HepG2 (cell line): ENCODE measurements around the gene ZNF341. TPM values are rescaled to one million over a fixed set of nuclear protein-coding genes. Genes with fewer than 3 reads are reported as not detected.

ENCODE experiments used
- ATAC-seq: fragments of 200-7000 bp; cut with Tn5 transposase; 3 replicates; pipeline ENCODE4 v1.9.1; 2020; ENCODE audit warnings: mild to moderate bottlenecking, moderate library complexity
- BruUV-seq: library from RNA; stranded (reverse); fragments of 400-500 nt; replicated peaks from 2 replicates; lab custom pipeline; 2021; lab: Mats Ljungman, UMichigan
- CTCF ChIA-PET: fragments of 300-600 bp; formaldehyde crosslinking; extraction: SDS; loops from one replicate; lab custom pipeline; 2021; ENCODE audit warnings: low total read pairs, inconsistent platforms, low intra/inter-chr PET ratio; lab: Yijun Ruan, JAX
- POLR2A ChIA-PET: fragments of 350-600 bp; sonication (Branson Sonifier 250); formaldehyde crosslinking; loops from one replicate; lab custom pipeline; 2020; ENCODE audit warnings: antibody characterized with exemption, inconsistent platforms; lab: Yijun Ruan, JAX
- DNase-seq: peaks from one replicate; pipeline ENCODE4 v3.0.0-alpha.2; 2015; ENCODE audit warnings: low spot score
- FAIRE-seq: peaks from 3 replicates; lab custom pipeline; 2011; peaks lifted over from hg19 to GRCh38; lab: Jason Lieb, UNC
- H2AFZ ChIP-seq: one replicate; pipeline ENCODE4 v1.6.1; 2011; ENCODE audit warnings: low read length, inconsistent platforms
- H3K27ac ChIP-seq: fragments of 300-600 bp; 3 replicates; pipeline ENCODE4 v1.8.0; 2011; ENCODE audit warnings: mixed run types, mild to moderate bottlenecking, mixed read lengths, low read length, inconsistent platforms; ENCODE audit not compliant: insufficient read depth; ENCODE audit errors: extremely low read length
- H3K27me3 ChIP-seq, 2 experiments: fragments of 200-600 bp in 1 of 2; 2 replicates in 1 of 2; 3 replicates in 1 of 2; pipeline versions ENCODE4 v1.6.0 to v1.8.0; 2011; ENCODE audit warnings: low read length in 2 of 2, mild to moderate bottlenecking in 2 of 2, moderate library complexity in 2 of 2, inconsistent platforms in 1 of 2; ENCODE audit not compliant: insufficient read depth in 2 of 2, control insufficient read depth in 1 of 2
- H3K36me3 ChIP-seq, 2 experiments: fragments of 200-600 bp in 1 of 2; replicated peaks in 1 of 2; 2 replicates in 1 of 2; 3 replicates in 1 of 2; pipeline versions ENCODE4 v1.5.1 to v1.8.0; 2011; ENCODE audit warnings: low read length in 2 of 2, inconsistent platforms in 1 of 2; ENCODE audit not compliant: insufficient read depth in 2 of 2, control insufficient read depth in 1 of 2
- H3K4me1 ChIP-seq: 2 replicates; pipeline ENCODE4 v1.5.1; 2012; ENCODE audit warnings: low read length, inconsistent platforms; ENCODE audit not compliant: insufficient read depth
- H3K4me2 ChIP-seq: 2 replicates; pipeline ENCODE4 v1.6.0; 2011; ENCODE audit warnings: low read depth, low read length, inconsistent platforms
- H3K4me3 ChIP-seq, 3 experiments: fragments of 200-600 bp in 1 of 3; sonication (generic), shearing (Covaris generic) in 1 of 3; replicated peaks in 1 of 3; 2 replicates each; pipeline ENCODE4 v1.5.1; 2011 to 2016; ENCODE audit warnings: low read length in 3 of 3, inconsistent platforms in 2 of 3, low read depth in 2 of 3, mild to moderate bottlenecking in 2 of 3, control low read depth in 1 of 3, mixed read lengths in 1 of 3; ENCODE audit not compliant: insufficient read depth in 1 of 3
- H3K79me2 ChIP-seq: one replicate; pipeline ENCODE4 v1.6.1; 2011; ENCODE audit warnings: low read length, inconsistent platforms; ENCODE audit not compliant: insufficient read depth
- H3K9ac ChIP-seq: 2 replicates; pipeline ENCODE4 v1.6.0; 2011; ENCODE audit warnings: mild to moderate bottlenecking, low read depth, low read length, inconsistent platforms; ENCODE audit not compliant: insufficient read depth
- H3K9me3 ChIP-seq: 2 replicates; pipeline ENCODE4 v1.5.1; 2012; ENCODE audit warnings: mild to moderate bottlenecking, low read length
- H4K20me1 ChIP-seq: 2 replicates; pipeline ENCODE4 v1.6.0; 2011; ENCODE audit warnings: inconsistent platforms, mild to moderate bottlenecking, low read length, moderate library complexity; ENCODE audit not compliant: insufficient read depth
- ARHGAP35 ChIP-seq: sonication (generic); formaldehyde crosslinking; IDR thresholded peaks from 2 replicates; pipeline ENCODE4 v1.9.0; 2022; ENCODE audit warnings: mild to moderate bottlenecking, inconsistent platforms, moderate library complexity, missing genetic modification reagents, borderline replicate concordance
- ELF3 ChIP-seq: IDR thresholded peaks from 2 replicates; pipeline ENCODE4 v1.6.1; 2016; ENCODE audit warnings: missing genetic modification reagents, missing compliant biosample characterization
- MATR3 ChIP-seq: sonication (generic); formaldehyde crosslinking; IDR thresholded peaks from 2 replicates; pipeline ENCODE4 v1.4.0; 2020; ENCODE audit warnings: missing genetic modification reagents
- NKX3-1 ChIP-seq: sonication (generic); formaldehyde crosslinking; IDR thresholded peaks from 2 replicates; pipeline ENCODE4 v1.5.0; 2020; ENCODE audit warnings: missing genetic modification reagents
- ZNF484 ChIP-seq: sonication (generic); formaldehyde crosslinking; IDR thresholded peaks from 2 replicates; pipeline ENCODE4 v1.5.1; 2020; ENCODE audit warnings: mild to moderate bottlenecking, low read depth, missing genetic modification reagents, borderline replicate concordance
- ZNF550 ChIP-seq: sonication (generic); formaldehyde crosslinking; IDR thresholded peaks from 2 replicates; pipeline ENCODE4 v1.4.0; 2020; ENCODE audit warnings: mild to moderate bottlenecking, missing genetic modification reagents, borderline replicate concordance
- ZSCAN22 ChIP-seq: sonication (generic); formaldehyde crosslinking; IDR thresholded peaks from 2 replicates; pipeline ENCODE4 v1.4.0; 2020; ENCODE audit warnings: mild to moderate bottlenecking, missing genetic modification reagents
- ZZZ3 ChIP-seq: sonication (generic); formaldehyde crosslinking; IDR thresholded peaks from 2 replicates; pipeline ENCODE4 v1.4.0; 2020; ENCODE audit warnings: missing genetic modification reagents, mild to moderate bottlenecking, borderline replicate concordance
- WGBS: methylation state at CpG from one replicate; pipeline ENCODE4 v1.1.6; 2017; ENCODE audit warnings: low lambda C conversion rate; 5-methylcytosine and 5-hydroxymethylcytosine counted together
- in situ Hi-C: cut with HindIII; loops from 2 replicates; pipeline ENCODE4 v1.10.0; 2017; ENCODE audit warnings: low pct_unique_long_range_greater_than_20kb; ENCODE audit not compliant: extremely low pct_ligation_motif_present
- intact Hi-C: fragments of 100-400 bp; cut with micrococcal nuclease; formaldehyde crosslinking; loops from one replicate; pipeline ENCODE4 v1.10.0; 2022; ENCODE audit not compliant: unreplicated experiment
- polyA plus RNA-seq, 8 experiments: library from polyadenylated mRNA; depleted of rRNA in 3 of 8; stranded (reverse) in 7 of 8; unstranded in 1 of 8; fragments of >200 nt; fragmentation: Illumina TruSeq in 4 of 8; extraction: Trizol in 4 of 8; gene quantifications; 2 replicates each; pipeline versions ENCODE4 v1.2.1 to v1.2.3, GENCODE V29; 2011 to 2016; ENCODE audit warnings: low read depth in 4 of 8, missing spikeins in 1 of 8, mixed read lengths in 1 of 8; ENCODE audit not compliant: insufficient read depth in 1 of 8
- total RNA-seq, 5 experiments: library from RNA; depleted of rRNA; stranded (reverse); fragments of >200 nt; fragmentation: Illumina TruSeq; extraction: Trizol; gene quantifications; 2 replicates each; pipeline ENCODE4 v1.2.3, GENCODE V29; 2016; ENCODE audit warnings: low read depth in 1 of 5
- TF ChIP-seq, protein P1 (sequence below): fragments of 450-650 bp; IDR thresholded peaks from 2 replicates; pipeline ENCODE4 v1.6.1; 2017
- TF ChIP-seq, protein P2 (sequence below): sonication (generic); formaldehyde crosslinking; IDR thresholded peaks from 2 replicates; pipeline ENCODE4 v1.5.0; 2020; ENCODE audit warnings: missing genetic modification reagents
- TF ChIP-seq, protein P3 (sequence below): sonication (generic); formaldehyde crosslinking; IDR thresholded peaks from one replicate; pipeline ENCODE4 v1.5.1; 2020; ENCODE audit warnings: mild to moderate bottlenecking, missing genetic modification reagents; ENCODE audit errors: not compliant biosample characterization
- TF ChIP-seq, protein P4 (sequence below): sonication (generic); formaldehyde crosslinking; IDR thresholded peaks from 2 replicates; pipeline ENCODE4 v1.4.0; 2020; ENCODE audit warnings: mild to moderate bottlenecking, missing genetic modification reagents

ZNF341 gene
- total and polyA plus RNA-seq, 2 of the 13 experiments (the other 11 are each of a cell fraction or from before 2014, with no cell fraction given), result 1.1 to 2.2 TPM

DNA sequence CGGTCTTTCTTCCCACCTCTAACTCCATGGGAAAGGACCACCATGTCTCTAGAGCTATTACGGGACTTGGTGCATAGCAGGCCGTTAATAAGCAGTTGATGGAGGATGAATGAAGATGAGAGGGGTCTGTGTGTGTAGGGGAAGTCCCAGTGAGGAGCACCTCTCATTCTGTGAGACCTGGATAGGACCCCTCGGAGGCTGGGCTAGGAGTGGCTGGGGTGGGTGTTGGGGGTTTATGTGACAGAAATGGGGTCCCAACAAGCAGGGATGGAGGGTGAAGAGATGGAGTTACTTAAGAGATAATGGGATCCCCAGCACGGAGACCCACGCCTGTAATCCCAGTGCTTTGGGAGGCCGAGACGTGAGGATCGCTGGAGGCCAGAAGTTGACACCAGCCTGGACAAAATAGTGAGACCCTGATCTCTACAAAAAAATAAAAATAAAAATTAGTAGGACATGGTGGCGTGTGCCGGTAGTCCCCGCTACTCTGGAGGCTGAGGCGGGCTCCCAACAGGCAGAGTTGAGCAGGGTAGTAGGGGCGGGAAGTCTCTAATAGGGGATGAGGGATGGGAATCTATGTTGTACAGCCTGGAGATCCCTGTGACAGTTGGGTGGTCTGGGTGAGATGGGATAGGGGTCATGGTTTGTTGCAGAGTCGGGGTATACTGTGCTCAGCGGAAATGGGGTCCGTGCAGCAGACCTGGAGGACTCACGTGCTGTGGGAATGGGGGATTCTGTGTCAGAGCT is 677 bp upstream of the ZNF341 start:
- Histone ChIP-seq H2AFZ (no peak overlapping the region), H3K36me3 (no peaks in the 10 kb centered on the region), H3K9me3 (peaks cover 10% of the 10 kb centered on the region), H4K20me1 (no peaks in the 10 kb centered on the region), H3K4me3 (peak overlapping the region in 2 of 3 experiments; percentile 48 to 64; a peak in 3 of 6 replicates), H3K9ac (peak overlapping the region; percentile 30; the same call in 1 of the 2 replicates), H3K27ac (peak overlapping the region; percentile 34), H3K27me3 (no peaks in the 10 kb centered on the region), H3K4me1 (peaks cover 40% of the 10 kb centered on the region), H3K4me2 (peak overlapping the region; percentile 70), H3K79me2 (no peaks in the 10 kb centered on the region)
- intact Hi-C loops (loop anchor here (5.0 to 10.0 kb wide), 2 partner anchors 59 to 286 kb away; partner anchors contain the start of genes NECAB3 and SNTA1), in situ Hi-C loops (no loop called here)
- CTCF ChIA-PET, result interaction anchor here (1.0 to 1.8 kb wide), 2 partner anchors 67 to 78 kb away, joined by 5 read pairs; no protein-coding TSS in a partner anchor
- BruUV-seq, result no TSS peak
- FAIRE-seq (no peak), ATAC-seq (no peak), DNase-seq (no peak)
- WGBS, result 93% methylated on average over 18 of the region's 18 CpGs
- POLR2A ChIA-PET, result interaction anchor here (1.2 to 3.7 kb wide), 2 partner anchors 9 to 46 kb away, joined by 5 to 12 read pairs; no protein-coding TSS in a partner anchor
- TF ChIP-seq ZNF484 (no peak), ZNF550 (CRISPR knock-in tag) (0 out of 2 replicates have a peak, but pooled peaks have one; percentile 71), ZZZ3 (CRISPR knock-in tag) (no peak), ELF3 (CRISPR knock-in tag) (no peak), MATR3 (CRISPR knock-in tag) (no peak), ARHGAP35 (CRISPR knock-in tag) (no peak), NKX3-1 (CRISPR knock-in tag) (no peak), ZSCAN22 (no peak)
- TF ChIP-seq, protein P1, sequence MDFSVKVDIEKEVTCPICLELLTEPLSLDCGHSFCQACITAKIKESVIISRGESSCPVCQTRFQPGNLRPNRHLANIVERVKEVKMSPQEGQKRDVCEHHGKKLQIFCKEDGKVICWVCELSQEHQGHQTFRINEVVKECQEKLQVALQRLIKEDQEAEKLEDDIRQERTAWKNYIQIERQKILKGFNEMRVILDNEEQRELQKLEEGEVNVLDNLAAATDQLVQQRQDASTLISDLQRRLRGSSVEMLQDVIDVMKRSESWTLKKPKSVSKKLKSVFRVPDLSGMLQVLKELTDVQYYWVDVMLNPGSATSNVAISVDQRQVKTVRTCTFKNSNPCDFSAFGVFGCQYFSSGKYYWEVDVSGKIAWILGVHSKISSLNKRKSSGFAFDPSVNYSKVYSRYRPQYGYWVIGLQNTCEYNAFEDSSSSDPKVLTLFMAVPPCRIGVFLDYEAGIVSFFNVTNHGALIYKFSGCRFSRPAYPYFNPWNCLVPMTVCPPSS, result no peak
- TF ChIP-seq, protein P2, sequence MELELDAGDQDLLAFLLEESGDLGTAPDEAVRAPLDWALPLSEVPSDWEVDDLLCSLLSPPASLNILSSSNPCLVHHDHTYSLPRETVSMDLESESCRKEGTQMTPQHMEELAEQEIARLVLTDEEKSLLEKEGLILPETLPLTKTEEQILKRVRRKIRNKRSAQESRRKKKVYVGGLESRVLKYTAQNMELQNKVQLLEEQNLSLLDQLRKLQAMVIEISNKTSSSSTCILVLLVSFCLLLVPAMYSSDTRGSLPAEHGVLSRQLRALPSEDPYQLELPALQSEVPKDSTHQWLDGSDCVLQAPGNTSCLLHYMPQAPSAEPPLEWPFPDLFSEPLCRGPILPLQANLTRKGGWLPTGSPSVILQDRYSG (CRISPR knock-in tag), result no peak
- TF ChIP-seq, protein P3, sequence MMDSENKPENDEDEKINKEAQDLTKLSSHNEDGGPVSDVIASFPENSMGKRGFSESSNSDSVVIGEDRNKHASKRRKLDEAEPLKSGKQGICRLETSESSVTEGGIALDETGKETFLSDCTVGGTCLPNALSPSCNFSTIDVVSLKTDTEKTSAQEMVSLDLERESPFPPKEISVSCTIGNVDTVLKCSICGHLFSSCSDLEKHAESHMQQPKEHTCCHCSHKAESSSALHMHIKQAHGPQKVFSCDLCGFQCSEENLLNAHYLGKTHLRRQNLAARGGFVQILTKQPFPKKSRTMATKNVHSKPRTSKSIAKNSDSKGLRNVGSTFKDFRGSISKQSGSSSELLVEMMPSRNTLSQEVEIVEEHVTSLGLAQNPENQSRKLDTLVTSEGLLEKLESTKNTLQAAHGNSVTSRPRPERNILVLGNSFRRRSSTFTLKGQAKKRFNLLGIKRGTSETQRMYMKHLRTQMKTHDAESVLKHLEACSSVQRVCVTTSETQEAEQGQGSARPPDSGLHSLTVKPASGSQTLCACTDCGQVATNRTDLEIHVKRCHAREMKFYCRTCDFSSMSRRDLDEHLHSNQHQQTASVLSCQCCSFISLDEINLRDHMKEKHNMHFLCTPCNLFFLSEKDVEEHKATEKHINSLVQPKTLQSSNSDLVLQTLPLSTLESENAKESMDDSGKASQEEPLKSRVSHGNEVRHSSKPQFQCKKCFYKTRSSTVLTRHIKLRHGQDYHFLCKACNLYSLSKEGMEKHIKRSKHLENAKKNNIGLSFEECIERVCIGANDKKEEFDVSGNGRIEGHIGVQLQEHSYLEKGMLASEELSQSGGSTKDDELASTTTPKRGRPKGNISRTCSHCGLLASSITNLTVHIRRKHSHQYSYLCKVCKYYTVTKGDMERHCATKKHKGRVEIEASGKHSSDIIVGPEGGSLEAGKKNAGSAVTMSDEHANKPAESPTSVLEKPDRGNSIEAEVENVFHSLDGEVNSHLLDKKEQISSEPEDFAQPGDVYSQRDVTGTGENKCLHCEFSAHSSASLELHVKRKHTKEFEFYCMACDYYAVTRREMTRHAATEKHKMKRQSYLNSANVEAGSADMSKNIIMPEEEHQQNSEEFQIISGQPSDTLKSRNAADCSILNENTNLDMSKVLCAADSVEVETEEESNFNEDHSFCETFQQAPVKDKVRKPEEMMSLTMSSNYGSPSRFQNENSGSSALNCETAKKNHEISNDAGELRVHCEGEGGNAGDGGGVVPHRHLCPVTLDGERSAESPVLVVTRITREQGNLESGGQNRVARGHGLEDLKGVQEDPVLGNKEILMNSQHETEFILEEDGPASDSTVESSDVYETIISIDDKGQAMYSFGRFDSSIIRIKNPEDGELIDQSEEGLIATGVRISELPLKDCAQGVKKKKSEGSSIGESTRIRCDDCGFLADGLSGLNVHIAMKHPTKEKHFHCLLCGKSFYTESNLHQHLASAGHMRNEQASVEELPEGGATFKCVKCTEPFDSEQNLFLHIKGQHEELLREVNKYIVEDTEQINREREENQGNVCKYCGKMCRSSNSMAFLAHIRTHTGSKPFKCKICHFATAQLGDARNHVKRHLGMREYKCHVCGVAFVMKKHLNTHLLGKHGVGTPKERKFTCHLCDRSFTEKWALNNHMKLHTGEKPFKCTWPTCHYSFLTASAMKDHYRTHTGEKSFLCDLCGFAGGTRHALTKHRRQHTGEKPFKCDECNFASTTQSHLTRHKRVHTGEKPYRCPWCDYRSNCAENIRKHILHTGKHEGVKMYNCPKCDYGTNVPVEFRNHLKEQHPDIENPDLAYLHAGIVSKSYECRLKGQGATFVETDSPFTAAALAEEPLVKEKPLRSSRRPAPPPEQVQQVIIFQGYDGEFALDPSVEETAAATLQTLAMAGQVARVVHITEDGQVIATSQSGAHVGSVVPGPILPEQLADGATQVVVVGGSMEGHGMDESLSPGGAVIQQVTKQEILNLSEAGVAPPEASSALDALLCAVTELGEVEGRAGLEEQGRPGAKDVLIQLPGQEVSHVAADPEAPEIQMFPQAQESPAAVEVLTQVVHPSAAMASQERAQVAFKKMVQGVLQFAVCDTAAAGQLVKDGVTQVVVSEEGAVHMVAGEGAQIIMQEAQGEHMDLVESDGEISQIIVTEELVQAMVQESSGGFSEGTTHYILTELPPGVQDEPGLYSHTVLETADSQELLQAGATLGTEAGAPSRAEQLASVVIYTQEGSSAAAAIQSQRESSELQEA, result peak; percentile 40
- TF ChIP-seq, protein P4, sequence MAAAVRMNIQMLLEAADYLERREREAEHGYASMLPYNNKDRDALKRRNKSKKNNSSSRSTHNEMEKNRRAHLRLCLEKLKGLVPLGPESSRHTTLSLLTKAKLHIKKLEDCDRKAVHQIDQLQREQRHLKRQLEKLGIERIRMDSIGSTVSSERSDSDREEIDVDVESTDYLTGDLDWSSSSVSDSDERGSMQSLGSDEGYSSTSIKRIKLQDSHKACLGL (CRISPR knock-in tag), result peak; percentile 54; the same call in 1 of the 2 replicates
